GM19025 (cell line): ENCODE results near the gene HDAC1.
A peak's percentile ranks its signal among the peaks of the same experiment; 100 is the strongest.
"Not testable (repeated sequence)": the region's sequence is repeated elsewhere in the genome, so short reads cannot be mapped to it uniquely, and the experiment has no call there.

ENCODE experiments used
- ATAC-seq: cut with Tn5 transposase; IDR thresholded peaks from one replicate; pipeline ENCODE4 v1.9.1; 2021; ENCODE audit warnings: mild to moderate bottlenecking, low read depth, moderate library complexity; ENCODE audit not compliant: unreplicated experiment

The HDAC1 gene

DNA sequence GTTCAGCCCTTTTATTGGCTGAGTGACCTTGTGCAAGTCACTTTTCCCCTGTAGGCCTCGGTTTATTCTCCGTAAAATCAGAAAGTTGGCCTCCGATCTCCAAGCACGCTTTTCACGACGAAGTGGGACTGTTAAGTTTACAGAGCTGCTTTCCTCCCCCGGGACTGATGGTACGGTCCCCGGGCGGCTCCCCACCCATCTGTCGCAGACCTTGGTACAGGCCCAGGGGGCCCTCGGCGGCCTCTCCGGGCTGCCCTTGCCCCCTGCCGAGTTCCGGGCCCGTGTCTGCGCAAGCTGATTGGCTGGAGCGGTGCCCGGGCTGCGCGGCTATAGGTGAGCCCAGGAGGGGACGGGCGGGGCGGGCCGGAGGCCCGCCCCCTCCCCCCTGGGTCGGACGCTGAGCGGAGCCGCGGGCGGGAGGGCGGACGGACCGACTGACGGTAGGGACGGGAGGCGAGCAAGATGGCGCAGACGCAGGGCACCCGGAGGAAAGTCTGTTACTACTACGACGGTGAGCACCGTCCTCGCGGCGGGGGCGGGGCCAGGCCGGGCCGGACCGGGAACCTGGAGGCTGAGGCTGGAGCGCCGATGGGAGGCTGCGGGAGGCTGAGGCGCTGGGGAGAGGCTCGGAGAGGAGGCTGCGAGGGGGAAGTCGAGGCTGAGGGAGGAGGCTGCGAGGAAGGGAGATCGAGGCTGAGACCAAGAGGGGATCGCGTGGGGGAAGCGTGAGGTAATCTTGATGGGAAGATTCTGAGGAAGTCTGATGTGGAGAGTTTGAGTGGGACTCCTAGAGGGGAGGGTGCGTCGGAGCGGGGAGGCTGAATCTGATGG lies at the start of gene HDAC1:
Gene HDAC1 (plus strand): TSS at position 376 of the 831 bp plus-strand sequence. CDS start 87 bp downstream, at position 463.
- peak; percentile 99 for ATAC-seq

DNA sequence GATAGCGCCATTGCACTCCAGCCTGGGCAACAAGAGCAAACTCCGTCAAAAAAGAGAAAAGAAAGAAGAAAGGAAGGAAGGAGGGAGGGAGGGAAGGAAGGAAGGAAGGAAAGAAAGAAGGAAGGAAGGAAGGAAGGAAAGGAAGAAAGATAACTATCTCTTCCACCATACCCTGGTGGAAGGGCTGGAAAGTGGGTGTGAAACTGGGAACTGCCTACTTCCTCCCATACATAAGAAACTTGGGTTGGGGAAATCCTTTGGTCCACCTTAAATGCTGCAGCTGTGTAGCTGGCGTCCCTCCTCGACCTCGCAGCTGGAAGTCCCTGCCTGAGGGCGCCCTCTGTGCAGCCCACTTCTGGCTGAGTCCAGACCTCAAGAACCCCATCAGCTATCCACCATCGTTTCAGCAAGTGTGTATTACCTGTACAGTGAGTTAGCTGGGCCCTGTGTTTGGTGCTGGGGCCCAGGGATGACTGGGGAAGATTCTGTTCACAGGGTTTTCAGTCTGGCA lies 49.5 kb upstream of the HDAC1 start:
- no peak for ATAC-seq

DNA sequence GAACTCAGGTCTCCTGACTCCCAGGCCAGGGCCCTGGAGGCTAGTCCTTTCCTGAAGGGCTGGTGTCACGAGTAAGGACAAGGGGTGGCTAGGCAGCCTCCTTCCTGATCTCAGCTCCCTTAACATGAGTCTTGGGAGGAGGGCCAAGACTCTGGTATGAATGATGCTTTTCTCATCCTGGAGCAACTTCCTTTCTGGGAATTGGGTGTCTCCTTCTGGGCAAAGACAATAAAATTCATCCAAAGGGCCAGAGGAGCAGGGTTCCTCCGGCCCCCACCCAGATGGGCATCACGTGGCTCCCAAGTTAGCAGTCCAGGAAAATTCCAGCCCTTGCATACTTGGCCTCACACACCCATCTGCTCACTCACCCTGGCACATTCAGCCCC lies 45.0 kb upstream of the HDAC1 start, which contains the start of gene FAM167B:
Gene FAM167B (plus strand): TSS at position 335 of the 386 bp plus-strand sequence. CDS start 200 bp downstream, outside the sequence.
- no peak for ATAC-seq

DNA sequence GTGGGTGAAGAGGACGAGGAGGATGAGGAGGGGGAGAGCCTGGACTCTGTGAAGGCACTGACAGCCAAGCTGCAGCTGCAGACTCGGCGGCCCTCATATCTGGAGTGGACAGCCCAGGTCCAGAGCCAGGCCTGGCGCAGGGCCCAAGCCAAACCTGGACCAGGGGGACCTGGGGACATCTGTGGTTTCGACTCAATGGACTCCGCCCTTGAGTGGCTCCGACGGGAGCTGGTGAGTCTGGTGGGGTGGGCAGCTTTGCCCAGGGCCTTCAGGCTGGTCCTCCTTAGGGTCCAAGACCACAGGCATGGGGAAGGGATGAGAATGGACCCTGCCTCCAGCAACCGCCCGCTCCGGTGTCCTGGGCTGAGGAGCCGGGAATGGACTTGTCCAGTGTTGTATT lies 44.4 kb upstream of the HDAC1 start:
- ATAC-seq: no peak

DNA sequence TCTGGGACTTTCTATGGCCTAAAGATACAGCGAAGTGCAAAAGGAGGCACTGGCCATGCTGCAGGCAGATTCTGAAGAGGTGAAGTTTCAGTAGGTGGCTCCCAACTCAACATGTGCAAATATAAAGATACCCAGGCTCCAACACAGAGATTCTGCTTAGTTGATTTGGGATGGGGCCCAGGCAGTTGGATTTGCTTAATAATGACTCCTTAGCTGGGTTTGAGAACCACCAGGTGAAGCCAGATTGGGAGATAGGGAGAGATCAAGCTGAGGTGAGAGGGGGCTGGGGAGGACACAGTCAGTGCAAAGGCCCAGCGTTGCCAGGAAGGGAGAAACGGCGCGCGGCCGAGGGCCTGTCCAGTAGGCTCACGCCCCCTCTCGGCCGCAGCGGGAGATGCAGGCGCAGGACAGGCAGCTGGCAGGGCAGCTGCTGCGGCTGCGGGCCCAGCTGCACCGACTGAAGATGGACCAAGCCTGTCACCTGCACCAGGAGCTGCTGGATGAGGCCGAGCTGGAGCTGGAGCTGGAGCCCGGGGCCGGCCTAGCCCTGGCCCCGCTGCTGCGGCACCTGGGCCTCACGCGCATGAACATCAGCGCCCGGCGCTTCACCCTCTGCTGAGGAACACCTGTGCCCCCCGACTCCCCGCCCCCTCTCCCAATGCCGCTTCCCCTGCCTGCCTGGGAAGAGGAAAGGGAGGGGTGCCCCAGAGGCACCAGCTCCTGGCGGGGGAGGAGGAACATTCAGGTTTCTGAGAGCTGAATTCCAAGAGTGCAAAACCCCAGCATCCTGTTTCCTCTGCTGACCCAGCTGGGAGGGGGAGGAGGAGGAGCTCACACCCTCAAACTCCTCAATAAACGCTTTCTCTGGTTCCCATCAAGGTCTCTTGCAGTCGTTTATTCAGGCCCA lies 43.6 kb upstream of the HDAC1 start:
- peak; percentile 41 for ATAC-seq

DNA sequence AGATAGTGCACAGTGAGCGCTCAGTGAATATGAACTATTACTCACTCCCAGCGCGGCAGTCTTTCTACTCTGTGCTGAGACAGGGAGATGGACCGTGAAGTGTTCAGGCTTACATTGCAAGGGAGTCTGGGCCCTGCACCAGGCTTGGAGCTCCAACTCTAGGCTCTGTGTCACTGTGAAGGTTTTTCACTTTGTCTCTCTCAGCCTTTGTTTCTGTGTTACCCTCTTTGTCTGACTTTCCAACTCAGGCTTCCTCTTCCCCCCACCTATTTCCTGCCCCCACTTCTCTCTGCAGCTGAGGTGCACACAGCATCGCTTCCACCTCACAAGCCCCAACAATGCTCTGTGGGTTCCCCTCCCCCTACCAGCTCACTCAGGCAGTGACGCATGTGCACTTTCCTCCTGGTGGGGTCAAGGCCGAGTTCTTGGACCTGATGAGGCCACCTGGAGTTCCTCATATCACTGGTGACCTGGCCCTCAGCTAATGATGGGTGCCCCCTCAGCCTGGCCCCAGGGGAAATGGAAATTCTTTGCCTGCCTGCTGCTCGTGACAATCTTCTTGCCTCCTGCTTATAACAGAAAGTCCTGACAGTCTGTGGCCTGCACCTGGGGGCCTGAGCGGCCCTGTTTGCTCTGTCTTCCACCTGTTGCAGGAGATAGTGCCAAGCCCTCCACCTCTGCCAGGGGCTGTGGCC lies 41.9 kb upstream of the HDAC1 start:
- peak; percentile 44 for ATAC-seq

DNA sequence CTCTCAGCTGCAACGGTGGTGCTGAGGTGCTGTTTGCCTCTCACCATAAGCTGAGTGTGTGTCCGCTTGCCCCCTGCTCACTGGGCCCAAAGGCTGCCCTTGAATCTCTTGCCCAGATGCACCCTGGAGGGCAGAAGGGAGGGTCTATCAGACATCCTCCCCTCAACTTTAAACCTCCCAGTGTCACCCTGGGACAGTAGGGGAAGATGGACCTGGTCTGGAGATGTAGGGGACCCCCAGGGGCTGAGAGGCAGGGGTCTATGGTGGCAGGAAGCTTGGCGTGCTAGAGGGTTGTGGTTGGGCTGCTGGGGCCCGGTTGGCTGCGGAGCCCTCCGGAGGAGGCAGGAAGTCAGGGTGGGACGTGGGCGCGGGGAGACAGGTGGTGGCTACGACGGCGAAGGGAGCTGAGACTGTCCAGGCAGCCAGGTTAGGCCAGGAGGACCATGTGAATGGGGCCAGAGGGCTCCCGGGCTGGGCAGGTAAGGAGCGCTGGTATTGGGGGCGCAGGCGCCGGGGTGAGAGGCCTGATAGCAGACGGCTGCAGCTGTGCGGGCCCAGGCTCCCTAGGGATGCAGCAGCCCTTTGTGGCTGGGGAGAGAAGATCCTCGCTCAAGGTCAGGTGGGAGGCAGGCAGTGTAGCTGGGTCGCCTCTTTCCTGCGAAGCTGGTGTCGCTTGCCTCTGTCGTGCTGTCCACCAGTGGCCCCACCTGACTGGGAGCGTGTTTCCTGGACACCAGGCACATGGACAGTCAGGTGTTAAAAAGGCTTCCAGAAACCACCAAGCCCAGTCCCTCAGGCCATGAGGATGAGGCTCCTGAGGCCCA lies 40.8 kb upstream of the HDAC1 start, which contains the start of gene LCK:
Gene LCK (plus strand): TSS at position 373 of the 824 bp plus-strand sequence. CDS start 23,065 bp downstream, outside the sequence.
- no peak for ATAC-seq

DNA sequence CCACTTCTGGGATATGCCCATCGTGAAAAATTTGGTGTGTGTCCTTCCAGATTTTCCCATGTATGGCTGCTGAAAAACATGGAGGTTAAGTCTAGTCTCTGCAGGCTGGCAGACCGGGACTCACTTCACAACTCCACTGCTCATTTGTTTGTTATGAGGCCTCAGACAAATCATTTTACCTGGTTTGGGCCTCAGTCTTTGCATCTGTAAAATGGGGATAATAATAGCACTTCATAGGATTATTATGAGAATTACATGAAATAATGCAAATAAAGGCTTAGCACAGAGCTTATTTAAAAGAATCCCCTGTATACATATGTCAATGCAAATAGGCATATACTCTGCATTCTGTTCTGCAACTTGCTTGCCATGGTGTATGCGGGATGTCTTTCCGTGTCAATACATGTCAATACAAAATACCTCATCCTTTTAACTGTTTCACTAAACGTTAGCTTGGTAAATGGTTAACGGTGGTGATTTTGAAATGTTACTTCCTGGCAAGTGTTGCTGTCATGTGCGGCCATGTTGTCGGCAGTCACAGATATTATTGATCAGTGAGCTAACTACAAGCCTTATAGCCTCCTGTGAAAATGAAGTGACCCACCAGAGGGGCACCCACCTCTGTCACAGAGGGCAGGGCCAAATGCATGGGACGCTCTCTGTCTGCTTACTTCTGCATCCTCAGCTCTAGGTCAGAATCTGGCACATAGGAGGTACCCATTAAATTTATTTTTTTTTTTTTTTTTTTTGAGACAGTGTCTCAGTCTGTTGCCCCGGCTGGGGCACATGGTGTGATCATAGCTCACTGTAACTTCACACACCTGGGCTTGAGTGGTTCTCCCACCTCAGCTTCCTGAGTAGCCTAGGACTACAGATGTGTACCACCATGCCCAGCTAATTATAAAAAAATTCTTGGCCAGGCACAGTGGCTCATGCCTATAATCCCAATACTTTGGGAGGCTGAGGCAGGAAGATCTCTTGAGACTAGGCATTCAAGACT lies 36.5 kb upstream of the HDAC1 start:
- ATAC-seq: no peak

DNA sequence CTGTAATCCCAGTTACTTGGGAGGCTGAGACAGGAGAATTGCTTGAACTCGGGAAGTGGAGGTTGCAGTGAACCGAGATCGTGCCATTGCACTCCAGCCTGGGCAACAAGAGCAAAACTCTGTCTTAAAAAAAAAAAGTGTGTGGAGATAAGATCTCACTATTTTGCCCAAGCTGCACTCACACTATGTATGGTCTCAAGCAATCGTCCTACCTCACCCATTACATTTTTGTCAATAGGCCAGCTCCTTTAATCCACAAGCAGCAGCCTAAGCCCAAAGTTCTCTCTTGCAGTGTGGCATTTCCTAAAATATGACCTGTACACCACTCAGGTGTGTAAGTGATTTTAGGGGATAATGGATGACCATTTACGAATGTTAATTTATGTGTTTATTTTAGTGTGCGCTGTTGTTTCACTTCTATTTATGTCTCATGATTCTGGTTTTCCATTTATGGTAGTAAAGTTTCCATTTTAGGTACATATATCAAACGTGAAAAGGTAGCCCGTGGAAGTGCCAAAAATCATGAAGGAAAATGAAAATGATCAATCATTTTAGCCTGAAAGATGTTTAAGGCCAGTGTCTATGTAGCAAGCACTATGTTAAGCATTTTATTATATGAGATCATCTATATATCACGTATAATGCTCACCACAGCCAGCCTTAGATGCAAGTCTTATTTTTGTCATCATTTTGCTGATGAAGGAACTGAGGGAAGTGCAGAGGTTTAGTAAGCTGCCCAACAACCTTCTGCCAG lies 35.2 kb upstream of the HDAC1 start:
- ATAC-seq: no peak

DNA sequence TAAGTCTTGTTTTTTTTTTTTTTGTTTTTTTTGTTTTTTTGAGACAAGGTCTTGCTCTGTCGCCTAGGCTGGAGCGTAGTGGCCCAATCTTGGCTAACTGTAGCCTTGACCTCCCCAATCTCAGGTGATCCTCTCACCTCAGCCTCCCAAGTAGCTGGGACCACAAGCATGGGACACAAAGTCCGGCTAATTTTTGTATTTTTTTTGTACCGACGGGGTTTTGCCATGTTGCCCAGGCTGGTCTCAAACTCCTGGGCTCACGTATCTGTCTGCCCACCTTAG lies 34.7 kb upstream of the HDAC1 start:
- ATAC-seq: no peak

DNA sequence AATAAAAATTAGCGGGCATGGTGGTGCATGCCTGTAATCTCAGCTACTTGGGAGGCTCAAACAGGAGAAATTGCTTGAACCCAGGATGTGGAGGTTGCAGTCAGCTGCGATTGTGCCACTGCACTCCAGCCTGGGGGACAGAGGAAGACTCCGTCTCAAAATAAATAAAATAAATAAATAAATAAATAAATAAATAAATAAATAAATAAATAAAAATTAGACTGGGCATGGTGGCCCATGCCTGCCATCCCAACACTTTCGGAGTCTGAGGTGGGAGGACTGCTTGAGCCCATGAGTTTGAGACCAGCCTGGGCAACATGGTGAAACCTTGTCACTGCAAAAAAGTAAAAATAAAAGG lies 28.7 kb upstream of the HDAC1 start:
- not testable (repeated sequence) for ATAC-seq

DNA sequence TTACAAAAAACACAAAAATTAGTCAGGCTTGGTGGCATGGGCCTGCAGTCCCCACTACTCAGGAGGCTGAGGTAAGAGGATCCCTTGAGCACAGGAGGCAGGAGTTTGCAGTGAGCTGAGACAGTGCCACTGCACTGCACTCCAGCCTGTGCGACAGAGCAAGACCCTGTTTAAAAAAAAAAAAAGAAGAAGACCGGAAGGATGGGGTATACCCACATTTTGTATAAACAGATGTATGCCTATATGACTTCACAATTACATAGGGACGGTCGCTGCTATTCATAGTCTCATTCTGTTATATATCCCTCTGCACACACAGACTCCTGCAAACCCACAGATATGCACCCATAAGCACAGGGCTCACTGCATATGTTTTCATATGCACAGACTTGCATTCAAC lies 28.1 kb upstream of the HDAC1 start:
- ATAC-seq: no peak

DNA sequence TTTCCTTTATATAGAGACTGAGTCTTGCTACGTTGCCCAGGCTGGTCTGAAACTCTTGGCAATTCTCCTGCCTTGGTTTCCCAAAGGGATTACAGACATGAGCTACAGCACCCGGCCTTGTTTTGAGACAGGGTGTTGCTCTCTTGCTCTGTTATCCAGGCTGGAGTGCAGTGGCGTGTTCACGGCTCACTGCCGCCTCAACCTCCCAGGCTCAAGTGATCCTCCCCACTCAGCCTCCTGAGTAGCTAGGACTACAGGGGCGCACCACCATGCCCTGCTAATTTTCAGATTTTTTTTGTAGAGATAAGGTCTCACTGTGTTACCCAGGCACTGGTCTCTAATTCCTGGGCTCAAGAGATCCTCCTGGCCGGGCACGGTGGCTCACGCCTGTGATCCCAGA lies 26.0 kb upstream of the HDAC1 start:
- no peak for ATAC-seq

DNA sequence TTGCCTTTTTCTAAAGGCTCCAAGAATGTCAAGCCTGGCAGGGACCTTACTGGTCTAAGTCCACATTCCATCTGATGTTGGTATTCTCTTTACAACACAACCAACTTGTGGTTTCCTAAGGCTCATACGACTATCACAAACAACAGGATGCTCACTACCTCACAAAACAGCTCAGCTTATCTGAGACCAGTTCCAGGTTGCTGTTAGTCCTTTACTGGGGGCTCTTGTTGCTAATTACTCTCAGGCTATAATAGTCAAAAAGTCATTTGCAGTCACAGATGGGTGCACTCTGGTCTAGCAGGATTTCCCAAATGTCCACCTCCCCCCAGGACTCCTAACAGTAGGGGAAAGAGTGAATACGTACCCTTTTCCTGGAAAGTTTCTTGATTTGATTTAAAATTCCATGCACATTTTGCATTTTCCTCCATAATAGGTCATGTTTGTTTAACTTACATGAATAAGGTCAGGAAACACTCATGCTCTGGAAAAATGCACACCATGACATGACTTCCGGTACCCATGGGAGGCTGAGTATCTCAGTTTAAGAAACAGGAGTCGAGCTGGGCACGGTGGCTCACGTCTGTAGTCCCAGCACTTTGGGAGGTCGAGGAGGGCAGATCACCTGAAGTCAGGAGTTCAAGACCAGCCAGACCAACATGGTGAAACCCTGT lies 24.8 kb upstream of the HDAC1 start:
- no peak for ATAC-seq

DNA sequence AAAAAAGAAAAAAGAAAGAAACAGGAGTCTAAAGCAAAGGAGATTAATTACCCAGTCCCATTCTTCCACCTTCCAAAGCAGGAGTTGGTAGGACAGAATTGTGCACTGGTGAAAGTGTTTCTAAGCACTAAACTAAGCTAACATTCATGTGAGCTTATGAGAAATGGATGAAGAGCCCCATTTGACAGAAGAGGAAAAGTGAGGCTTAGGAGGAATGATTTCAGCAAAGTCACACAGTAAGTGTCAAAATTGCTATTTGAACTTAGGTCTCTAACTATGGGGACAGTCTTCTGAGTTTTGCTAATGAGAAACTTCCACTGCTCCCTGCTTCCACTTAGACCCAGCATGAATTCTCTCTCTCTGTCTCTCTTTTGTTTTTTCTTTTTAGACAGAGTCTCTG lies 22.1 kb upstream of the HDAC1 start:
- ATAC-seq: no peak

DNA sequence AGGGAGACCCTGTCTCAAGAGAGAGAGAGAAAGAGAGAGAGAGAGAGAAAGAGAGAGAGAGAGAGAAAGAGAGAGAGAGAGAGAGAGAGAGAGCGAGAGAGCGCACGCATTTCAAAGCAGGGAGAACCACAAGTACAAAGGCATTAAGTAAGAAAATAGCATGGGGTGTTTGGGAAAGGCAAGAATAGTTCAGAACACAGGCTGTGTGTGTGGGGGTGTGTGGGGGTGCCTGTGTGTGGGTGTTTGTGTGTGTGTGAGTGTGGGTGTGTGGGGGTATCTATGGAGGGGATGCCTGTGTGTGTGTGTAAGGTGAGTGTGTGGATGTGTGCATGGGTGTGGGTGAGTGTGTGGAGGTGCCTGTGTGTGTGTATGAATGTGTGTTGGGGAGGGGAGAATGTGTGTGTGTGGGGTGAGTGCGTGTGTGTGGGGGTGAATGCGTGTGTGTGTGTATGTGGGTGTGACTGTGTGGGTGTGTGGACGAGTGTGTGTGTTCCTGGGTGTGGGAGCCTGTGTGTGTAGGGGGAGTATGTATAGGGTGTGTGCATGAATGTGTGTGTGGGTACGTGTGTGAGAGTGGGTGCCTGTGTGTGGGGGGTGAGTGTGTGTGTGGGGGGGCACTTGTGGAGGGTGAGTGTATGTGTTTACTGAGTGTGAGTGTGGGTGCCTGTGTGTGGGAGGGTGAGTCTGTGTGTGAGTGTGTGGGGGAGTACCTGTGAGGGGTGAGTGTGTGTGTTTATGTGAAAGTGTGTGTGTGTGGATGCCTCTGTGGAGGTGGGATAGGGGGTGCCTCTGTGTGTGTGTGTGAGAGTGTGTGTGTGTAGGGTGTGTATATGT lies 19.1 kb upstream of the HDAC1 start:
- ATAC-seq: no peak
